ENCODE measurements around the gene TCF23. TPM values are rescaled to one million over a fixed set of nuclear protein-coding genes. Genes with fewer than 3 reads are reported as not detected.
"Not testable (repeated sequence)": the region's sequence is repeated elsewhere in the genome, so short reads cannot be mapped to it uniquely, and the experiment has no call there.

TCF23 gene
- total RNA-seq: not detected

- H3K4me3 Mint-ChIP-seq: no peak within 1 kb of the TSS
- no peak for ATAC-seq (replicated peaks)
- H3K9me3 Mint-ChIP-seq: no peaks in the 10 kb centered on the region
- no peaks in the 10 kb centered on the region for H3K4me1 Mint-ChIP-seq
- H3K36me3 Mint-ChIP-seq (ENCODE audit: low read depth): no peaks in the 10 kb centered on the region
- no peak within 1 kb of the TSS for H3K27ac Mint-ChIP-seq
- H3K27me3 Mint-ChIP-seq: peaks cover 3% of the 10 kb centered on the region
These were observed at the start of gene TCF23 for GRCh38 chr2:27148801-27149439. Gene TCF23 (plus strand): TSS chr2:27149004. CDS start chr2:27149134, 130 bp downstream.

- Mint-ChIP-seq H3K36me3 (ENCODE audit: low read depth) (no peaks in the 10 kb centered on the region), H3K9me3 (no peaks in the 10 kb centered on the region), H3K4me3 (no peak overlapping the region), H3K27me3 (peaks cover 1% of the 10 kb centered on the region), H3K27ac (no peak overlapping the region), H3K4me1 (no peaks in the 10 kb centered on the region)
- ATAC-seq (replicated peaks): no peak
These were observed 49.4 kb upstream of the TCF23 start for GRCh38 chr2:27099334-27099955.

DNA sequence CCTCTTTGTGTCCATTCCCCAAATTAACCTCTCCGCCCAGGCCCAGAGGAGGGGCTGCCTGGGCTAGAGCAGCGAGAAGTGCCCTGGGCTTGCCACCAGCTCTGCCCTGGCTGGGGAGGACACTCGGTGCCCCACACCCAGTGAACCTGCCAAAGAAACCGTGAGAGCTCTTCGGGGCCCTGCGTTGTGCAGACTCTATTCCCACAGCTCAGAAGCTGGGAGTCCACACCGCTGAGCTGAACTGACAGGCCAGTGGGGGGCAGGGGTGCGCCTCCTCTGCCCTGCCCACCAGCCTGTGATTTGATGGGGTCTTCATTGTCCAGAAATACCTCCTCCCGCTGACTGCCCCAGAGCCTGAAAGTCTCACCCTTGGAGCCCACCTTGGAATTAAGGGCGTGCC is 48.8 kb upstream of the TCF23 start:
- Mint-ChIP-seq H3K4me1 (no peaks in the 10 kb centered on the region), H3K9me3 (no peaks in the 10 kb centered on the region), H3K4me3 (no peak overlapping the region), H3K36me3 (ENCODE audit: low read depth) (no peaks in the 10 kb centered on the region), H3K27ac (no peak overlapping the region), H3K27me3 (peaks cover 3% of the 10 kb centered on the region)
- no peak for ATAC-seq (replicated peaks)

GRCh38 chr2:27102329-27102728 is 46.5 kb upstream of the TCF23 start:
- no peaks in the 10 kb centered on the region for H3K4me1 Mint-ChIP-seq
- peaks cover 3% of the 10 kb centered on the region for H3K27me3 Mint-ChIP-seq
- H3K27ac Mint-ChIP-seq: no peak overlapping the region
- H3K9me3 Mint-ChIP-seq: no peaks in the 10 kb centered on the region
- ATAC-seq (replicated peaks): no peak
- H3K4me3 Mint-ChIP-seq: no peak overlapping the region
- no peaks in the 10 kb centered on the region for H3K36me3 Mint-ChIP-seq (ENCODE audit: low read depth)

DNA sequence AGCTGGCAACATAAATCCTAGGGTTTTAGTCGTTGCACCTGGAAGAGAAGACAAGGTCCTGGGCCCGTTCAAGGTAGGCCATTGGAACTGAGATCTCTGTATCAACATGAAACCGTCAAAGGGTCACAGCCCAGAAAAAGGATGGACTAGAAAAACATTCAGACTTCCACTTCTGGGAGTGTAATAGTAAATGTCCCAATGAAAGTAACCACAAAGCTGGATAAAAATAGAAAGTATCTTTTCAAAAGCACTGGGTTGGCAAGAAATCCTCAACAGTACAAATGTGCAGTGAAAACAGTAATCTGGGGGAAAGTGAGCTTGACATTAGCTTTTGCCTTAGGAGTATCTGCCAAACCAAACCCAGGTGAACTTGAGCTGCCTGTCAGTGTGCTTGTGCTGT is 42.8 kb upstream of the TCF23 start:
- no peak for ATAC-seq (replicated peaks)
- H3K9me3 Mint-ChIP-seq: no peaks in the 10 kb centered on the region
- no peak overlapping the region for H3K4me3 Mint-ChIP-seq
- no peaks in the 10 kb centered on the region for H3K4me1 Mint-ChIP-seq
- H3K27ac Mint-ChIP-seq: no peak overlapping the region
- H3K27me3 Mint-ChIP-seq: peaks cover 6% of the 10 kb centered on the region
- no peaks in the 10 kb centered on the region for H3K36me3 Mint-ChIP-seq (ENCODE audit: low read depth)

GRCh38 chr2:27108221-27108620 is 40.6 kb upstream of the TCF23 start:
- H3K4me1 Mint-ChIP-seq: no peaks in the 10 kb centered on the region
- H3K9me3 Mint-ChIP-seq: no peaks in the 10 kb centered on the region
- no peak overlapping the region for H3K4me3 Mint-ChIP-seq
- no peaks in the 10 kb centered on the region for H3K36me3 Mint-ChIP-seq (ENCODE audit: low read depth)
- no peak overlapping the region for H3K27ac Mint-ChIP-seq
- peaks cover 6% of the 10 kb centered on the region for H3K27me3 Mint-ChIP-seq
- no peak for ATAC-seq (replicated peaks)

DNA sequence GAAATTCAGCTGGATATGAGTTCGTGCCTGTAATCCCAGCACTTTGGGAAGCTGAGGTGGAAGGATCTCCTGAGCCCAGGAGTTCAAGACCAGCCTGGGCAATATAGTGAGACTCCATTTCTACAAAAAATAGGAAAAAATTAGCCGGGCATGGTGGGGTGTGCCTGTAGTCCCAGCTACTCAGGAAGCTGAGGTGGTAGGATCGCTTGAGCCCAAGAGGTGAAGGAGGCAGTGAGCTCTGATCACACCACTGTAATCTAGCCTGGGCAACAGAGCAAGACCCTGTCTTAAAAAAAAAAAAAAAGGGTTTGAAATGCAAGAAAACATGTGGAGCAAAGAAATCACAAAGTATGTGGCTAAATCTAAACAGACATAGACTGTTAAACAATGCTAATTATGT is 39.7 kb upstream of the TCF23 start:
- H3K36me3 Mint-ChIP-seq (ENCODE audit: low read depth): no peaks in the 10 kb centered on the region
- H3K27me3 Mint-ChIP-seq: peaks cover 6% of the 10 kb centered on the region
- H3K4me1 Mint-ChIP-seq: no peaks in the 10 kb centered on the region
- no peaks in the 10 kb centered on the region for H3K9me3 Mint-ChIP-seq
- H3K27ac Mint-ChIP-seq: no peak overlapping the region
- no peak overlapping the region for H3K4me3 Mint-ChIP-seq
- no peak for ATAC-seq (replicated peaks)

GRCh38 chr2:27110603-27111352 is 38.0 kb upstream of the TCF23 start:
- H3K4me1 Mint-ChIP-seq; H3K9me3 Mint-ChIP-seq; H3K27ac Mint-ChIP-seq; H3K36me3 Mint-ChIP-seq (ENCODE audit: low read depth); H3K4me3 Mint-ChIP-seq; H3K27me3 Mint-ChIP-seq; ATAC-seq (replicated peaks): not testable (repeated sequence)

DNA sequence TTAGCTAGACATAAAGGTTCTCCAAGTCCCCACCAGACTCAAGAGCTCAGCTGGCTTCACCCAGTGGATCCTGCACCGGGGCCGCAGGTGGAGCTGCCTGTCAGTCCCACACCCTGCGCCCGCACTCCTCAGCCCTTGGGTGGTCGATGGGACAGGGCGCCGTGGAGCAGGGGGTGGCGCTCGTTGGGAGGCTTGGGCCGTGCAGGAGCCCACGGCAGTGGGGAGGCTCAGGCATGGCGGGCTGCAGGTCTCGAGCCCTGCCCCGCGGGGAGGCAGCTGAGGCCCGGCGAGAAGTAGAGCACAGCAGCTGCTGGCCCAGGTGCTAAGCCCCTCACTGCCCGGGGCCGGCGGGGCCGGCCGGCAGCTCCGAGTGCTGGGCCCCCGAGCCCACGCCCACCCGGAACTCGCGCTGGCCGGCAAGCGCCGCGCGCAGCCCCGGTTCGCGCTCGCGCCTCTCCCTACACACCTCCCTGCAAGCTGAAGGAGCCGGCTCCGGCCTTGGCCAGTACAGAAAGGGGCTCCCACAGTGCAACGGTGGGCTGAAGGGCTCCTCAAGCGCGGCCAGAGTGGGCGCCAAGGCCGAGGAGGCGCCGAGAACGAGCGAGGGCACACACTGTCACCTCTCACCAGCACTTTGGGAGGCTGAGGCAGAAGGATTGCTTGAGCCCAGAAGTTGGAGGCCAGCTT is 37.3 kb upstream of the TCF23 start:
- not testable (repeated sequence) for ATAC-seq (replicated peaks); H3K4me1 Mint-ChIP-seq

DNA sequence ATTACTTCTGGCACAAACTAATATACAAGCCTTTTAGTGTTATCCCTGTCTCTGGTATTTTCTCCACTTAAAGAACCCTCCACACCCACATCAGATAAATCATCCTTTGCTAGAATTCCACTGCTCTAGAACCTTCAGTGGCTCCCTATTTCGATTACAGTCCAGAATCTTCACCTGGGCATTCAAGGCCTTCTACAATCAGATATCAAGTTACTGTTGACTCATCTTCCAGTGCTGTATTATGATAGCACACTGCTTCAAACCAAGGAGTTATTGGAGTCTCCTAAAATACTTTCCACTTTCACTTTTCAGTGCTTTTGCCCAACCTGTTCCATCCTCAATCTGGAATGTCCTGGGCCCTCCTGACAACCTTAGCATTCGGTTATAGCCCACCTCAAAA is 33.3 kb upstream of the TCF23 start:
- Mint-ChIP-seq H3K27me3 (peaks cover 13% of the 10 kb centered on the region), H3K27ac (no peak overlapping the region), H3K36me3 (ENCODE audit: low read depth) (no peaks in the 10 kb centered on the region), H3K9me3 (no peaks in the 10 kb centered on the region), H3K4me1 (no peaks in the 10 kb centered on the region), H3K4me3 (no peak overlapping the region)
- no peak for ATAC-seq (replicated peaks)

More for the DNA sequence above, 37.3 kb upstream of the TCF23 start:
- H3K27ac Mint-ChIP-seq; H3K27me3 Mint-ChIP-seq; H3K4me3 Mint-ChIP-seq; H3K9me3 Mint-ChIP-seq; H3K36me3 Mint-ChIP-seq (ENCODE audit: low read depth): not testable (repeated sequence)

GRCh38 chr2:27117995-27118524 is 30.7 kb upstream of the TCF23 start:
- Mint-ChIP-seq H3K36me3 (ENCODE audit: low read depth) (no peaks in the 10 kb centered on the region), H3K4me1 (peaks cover 2% of the 10 kb centered on the region), H3K4me3 (no peak overlapping the region), H3K9me3 (no peaks in the 10 kb centered on the region), H3K27me3 (peaks cover 13% of the 10 kb centered on the region), H3K27ac (no peak overlapping the region)
- ATAC-seq (replicated peaks): no peak

GRCh38 chr2:27118525-27119329 is 30.1 kb upstream of the TCF23 start, which contains the start of gene CGREF1:
Gene CGREF1 (minus strand): TSS chr2:27119128. CDS start chr2:27104366, 14,762 bp downstream.
- Mint-ChIP-seq H3K27me3 (peaks cover 13% of the 10 kb centered on the region), H3K27ac (no peak within 1 kb of the TSS), H3K36me3 (ENCODE audit: low read depth) (no peaks in the 10 kb centered on the region), H3K4me3 (peak within 1 kb of the TSS; percentile 71), H3K4me1 (peaks cover 5% of the 10 kb centered on the region), H3K9me3 (no peaks in the 10 kb centered on the region)
- peak; percentile 20 for ATAC-seq (replicated peaks)

- not testable (repeated sequence) for H3K9me3 Mint-ChIP-seq; H3K36me3 Mint-ChIP-seq (ENCODE audit: low read depth); H3K4me1 Mint-ChIP-seq; H3K27ac Mint-ChIP-seq; ATAC-seq (replicated peaks)
- Mint-ChIP-seq H3K4me3 (peak overlapping the region; percentile 71), H3K27me3 (peaks cover 13% of the 10 kb centered on the region)
These were observed 29.5 kb upstream of the TCF23 start for GRCh38 chr2:27119330-27119670.

DNA sequence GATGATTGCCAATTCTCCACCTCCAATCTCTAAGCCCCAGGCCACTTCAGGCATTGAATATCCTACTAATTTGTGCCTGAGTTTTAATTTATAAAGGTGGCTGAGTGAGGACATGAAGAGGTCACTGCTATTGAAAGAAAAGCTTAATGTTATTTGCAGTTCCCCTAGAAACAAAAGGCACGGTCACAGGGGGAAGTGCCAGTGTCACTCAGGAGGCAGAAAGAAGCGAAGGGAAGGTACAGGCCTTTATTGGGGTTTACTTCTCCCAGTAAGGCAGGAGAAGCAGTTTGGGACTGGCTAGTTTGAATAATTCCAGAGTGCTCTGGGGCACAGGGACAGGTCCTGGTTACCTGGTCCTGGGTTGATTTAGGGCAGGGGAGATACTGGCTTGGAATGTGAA is 26.9 kb upstream of the TCF23 start:
- H3K27me3 Mint-ChIP-seq: peaks cover 13% of the 10 kb centered on the region

More for the DNA sequence above, 26.9 kb upstream of the TCF23 start:
- Mint-ChIP-seq H3K36me3 (ENCODE audit: low read depth) (no peaks in the 10 kb centered on the region), H3K9me3 (no peaks in the 10 kb centered on the region), H3K4me1 (peaks cover 5% of the 10 kb centered on the region), H3K4me3 (no peak overlapping the region), H3K27ac (no peak overlapping the region)
- no peak for ATAC-seq (replicated peaks)

Data from activated T-helper 17 cell treated with anti-CD3 and anti-CD28 coated beads, Interleukin-2, amount 50 U/mL, for 72 hours (primary cell).